Measurements from ENCODE around the gene IFT81.
A peak's percentile ranks its signal among the peaks of the same experiment; 100 is the strongest.

DNA sequence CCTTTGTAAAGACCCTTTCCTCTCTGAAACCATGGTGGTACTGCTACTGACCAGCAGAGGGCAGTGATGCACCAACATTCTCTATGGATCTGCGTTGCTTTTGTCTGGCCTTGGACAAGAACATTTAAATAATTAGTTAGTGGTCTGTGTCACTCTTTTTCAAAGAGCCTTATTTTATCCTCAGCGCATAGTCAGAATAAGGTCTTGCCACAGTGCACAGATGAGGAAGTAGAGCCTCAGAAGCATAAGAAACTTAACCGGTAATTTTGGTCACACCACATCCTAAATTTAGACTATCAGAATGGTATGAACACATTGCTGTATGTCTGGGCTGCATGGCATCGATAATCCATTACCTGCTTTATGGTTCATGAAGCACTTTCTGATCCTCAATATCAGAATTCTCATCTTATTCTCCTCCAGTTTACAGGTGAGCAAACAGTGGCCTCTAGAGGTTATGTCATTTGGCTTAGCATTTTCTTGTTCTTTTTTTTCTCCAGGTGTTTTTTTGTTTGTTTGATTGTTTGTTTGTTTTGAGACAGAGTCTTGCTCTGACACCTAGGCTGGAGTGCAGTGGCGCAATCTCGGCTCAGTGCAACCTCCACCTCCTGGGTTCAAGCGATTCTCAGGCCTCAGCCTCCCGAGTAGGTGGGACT, 23.7 kb upstream of the IFT81 start:
- peak in 1 of 4 donors; percentile 35 for TF ChIP-seq POLR2AphosphoS5 (IDR thresholded peaks at IDR 0.05)
- no peak for TF ChIP-seq EP300 (IDR thresholded peaks at IDR 0.05)

All from sigmoid colon (tissue), 4 donors.